K562 (cell line): ENCODE data around the gene UCKL1. TPM values are rescaled to one million over a fixed set of nuclear protein-coding genes. Genes with fewer than 3 reads are reported as not detected.

Experiments
- ATAC-seq: fragments of 200-7000 bp; cut with Tn5 transposase; 3 replicates; pipeline ENCODE4 v1.9.1; 2020; ENCODE audit warnings: moderate library complexity
- BruUV-seq: library from RNA; stranded (reverse); fragments of 400-500 nt; replicated peaks from 2 replicates; lab custom pipeline; 2021; lab: Mats Ljungman, UMichigan
- CTCF ChIA-PET: fragments of 300-600 bp; formaldehyde crosslinking; extraction: SDS; loops from one replicate; lab custom pipeline; 2021; ENCODE audit warnings: low intra/inter-chr PET ratio; lab: Yijun Ruan, JAX
- POLR2A ChIA-PET: fragments of 300-600, 350-650 bp; sonication (Branson Sonifier 250); formaldehyde crosslinking; extraction: SDS; loops from one replicate; lab custom pipeline; 2021; ENCODE audit warnings: antibody characterized with exemption, inconsistent platforms; lab: Yijun Ruan, JAX
- DNase-seq, 4 experiments: peaks; one replicate each; pipeline versions ENCODE4 v3.0.0 to v3.0.0-alpha.2; 2011 to 2018; ENCODE audit warnings: low spot score in 3 of 4, mixed read lengths in 3 of 4; ENCODE audit errors: extremely low read depth in 1 of 4
- FAIRE-seq: peaks from 2 replicates; lab custom pipeline; 2011; peaks lifted over from hg19 to GRCh38; lab: Jason Lieb, UNC
- H2AFZ ChIP-seq: 2 replicates; pipeline ENCODE4 v1.6.0; 2011; ENCODE audit warnings: low read depth, low read length, control low read depth, inconsistent platforms
- H3K27ac ChIP-seq: fragments of 200-600 bp; 3 replicates; pipeline ENCODE4 v1.8.0; 2011; ENCODE audit warnings: low read depth, mild to moderate bottlenecking, control low read depth, inconsistent platforms, low read length, moderate library complexity, mixed read lengths; ENCODE audit errors: extremely low read depth
- H3K27me3 ChIP-seq, 2 experiments: fragments of 300-600 bp in 1 of 2; 2 replicates in 1 of 2; 3 replicates in 1 of 2; pipeline versions ENCODE4 v1.6.0 to v1.8.0; 2011; ENCODE audit warnings: inconsistent platforms in 2 of 2, low read length in 2 of 2, mild to moderate bottlenecking in 1 of 2, mixed read lengths in 1 of 2, moderate library complexity in 1 of 2; ENCODE audit not compliant: control insufficient read depth in 2 of 2, insufficient read depth in 2 of 2
- H3K36me3 ChIP-seq: fragments of 300-600 bp; 3 replicates; pipeline ENCODE4 v1.8.0; 2011; ENCODE audit warnings: mild to moderate bottlenecking, low read length, inconsistent platforms; ENCODE audit not compliant: control insufficient read depth, insufficient read depth
- H3K4me1 ChIP-seq, 2 experiments: fragments of 200-600 bp in 1 of 2; replicated peaks in 1 of 2; 2 replicates in 1 of 2; 3 replicates in 1 of 2; pipeline versions ENCODE4 v1.5.1 to v1.8.0; 2011; ENCODE audit warnings: inconsistent platforms in 2 of 2, low read length in 2 of 2, mild to moderate bottlenecking in 1 of 2, mixed read lengths in 1 of 2, moderate library complexity in 1 of 2; ENCODE audit not compliant: control insufficient read depth in 2 of 2, insufficient read depth in 2 of 2
- H3K4me2 ChIP-seq: 2 replicates; pipeline ENCODE4 v1.6.1; 2011; ENCODE audit warnings: low read length, control low read depth, inconsistent platforms, mixed read lengths; ENCODE audit not compliant: insufficient read depth
- H3K4me3 ChIP-seq: fragments of 200-600 bp; sonication (generic), shearing (Covaris generic); 2 replicates; pipeline ENCODE4 v1.5.1; 2016; ENCODE audit warnings: control low read depth, inconsistent platforms
- H3K79me2 ChIP-seq: fragments of 200-600 bp; 3 replicates; pipeline ENCODE4 v1.8.0; 2011; ENCODE audit warnings: low read length, inconsistent platforms; ENCODE audit not compliant: control insufficient read depth, insufficient read depth
- H3K9ac ChIP-seq, 2 experiments: 2 replicates each; pipeline versions ENCODE4 v1.6.0 to v1.6.1; 2011; ENCODE audit warnings: low read depth in 2 of 2, low read length in 2 of 2, control low read depth in 1 of 2, inconsistent platforms in 1 of 2, mild to moderate bottlenecking in 1 of 2, mixed read lengths in 1 of 2; ENCODE audit not compliant: insufficient read depth in 1 of 2
- H3K9me1 ChIP-seq: one replicate; pipeline ENCODE4 v1.6.0; 2011; ENCODE audit warnings: inconsistent platforms, mild to moderate bottlenecking, low read length, moderate library complexity; ENCODE audit not compliant: control insufficient read depth, insufficient read depth
- H3K9me3 ChIP-seq: replicated peaks from 2 replicates; pipeline ENCODE4 v1.5.1; 2011; ENCODE audit warnings: low read depth, low read length, inconsistent platforms; ENCODE audit not compliant: control insufficient read depth, insufficient read depth
- H4K20me1 ChIP-seq: replicated peaks from 2 replicates; pipeline ENCODE4 v1.6.1; 2011; ENCODE audit warnings: low read length, inconsistent platforms, mixed read lengths; ENCODE audit not compliant: control insufficient read depth, insufficient read depth
- ATF6 ChIP-seq: sonication (generic); formaldehyde crosslinking; IDR thresholded peaks from 2 replicates; pipeline ENCODE4 v1.4.0; 2020; ENCODE audit warnings: mild to moderate bottlenecking, missing genetic modification reagents
- CHD1 ChIP-seq: fragments of 200-600 bp; sonication (generic); IDR thresholded peaks from one replicate; pipeline ENCODE4 v1.6.1; 2012; ENCODE audit warnings: mild to moderate bottlenecking, moderate library complexity, low read length, inconsistent platforms
- E2F4 ChIP-seq: sonication (generic); formaldehyde crosslinking; IDR thresholded peaks from 2 replicates; pipeline ENCODE4 v1.8.0; 2022; ENCODE audit warnings: mild to moderate bottlenecking, low read depth, missing genetic modification reagents
- ESRRA ChIP-seq: fragments of 450-650 bp; IDR thresholded peaks from 2 replicates; pipeline ENCODE4 v1.6.1; 2014; ENCODE audit warnings: low read depth, mild to moderate bottlenecking, moderate library complexity, borderline replicate concordance
- GATAD2A ChIP-seq: fragments of 450-650 bp; IDR thresholded peaks from 2 replicates; pipeline ENCODE4 v1.6.1; 2017
- GTF2B ChIP-seq: IDR thresholded peaks from 2 replicates; pipeline ENCODE4 v1.6.1; 2011; ENCODE audit not compliant: insufficient read length; ENCODE audit errors: extremely low read depth
- LCOR ChIP-seq: sonication (generic); formaldehyde crosslinking; IDR thresholded peaks from 2 replicates; pipeline ENCODE4 v1.8.0; 2022; ENCODE audit warnings: mild to moderate bottlenecking, missing genetic modification reagents
- MCM7 ChIP-seq, 2 experiments: fragments of 450-650 bp; IDR thresholded peaks; 2 replicates each; pipeline ENCODE4 v1.6.1; 2016 to 2018
- NR1H2 ChIP-seq: sonication (generic); formaldehyde crosslinking; IDR thresholded peaks from 2 replicates; pipeline ENCODE4 v1.4.0; 2020; ENCODE audit warnings: mild to moderate bottlenecking, missing genetic modification reagents
- NRF1 ChIP-seq, 2 experiments: fragments of 450-650 bp; IDR thresholded peaks in 1 of 2; conservative IDR thresholded peaks in 1 of 2; 2 replicates each; pipeline ENCODE4 v1.6.1; 2014; ENCODE audit warnings: mild to moderate bottlenecking in 2 of 2
- SMAD3 ChIP-seq: fragments of 450-650 bp; formaldehyde crosslinking; conservative IDR thresholded peaks from 2 replicates; pipeline ENCODE4 v1.4.0; 2020; ENCODE audit warnings: mild to moderate bottlenecking
- SNRNP70 ChIP-seq: fragments of 200-400 bp; formaldehyde crosslinking; optimal IDR thresholded peaks from 2 replicates; pipeline ENCODE3; 2017; ENCODE audit warnings: low read depth, low read length
- SRSF9 ChIP-seq: fragments of 200-400 bp; formaldehyde crosslinking; IDR thresholded peaks from 2 replicates; pipeline ENCODE4 v1.6.1; 2017; ENCODE audit warnings: low read depth, low read length, borderline replicate concordance
- TAL1 ChIP-seq: fragments of 450-650 bp; IDR thresholded peaks from 2 replicates; pipeline ENCODE4 v1.6.1; 2016; ENCODE audit warnings: mild to moderate bottlenecking
- ZBTB12 ChIP-seq: fragments of 250-450 bp; sonication (Bioruptor Pico); IDR thresholded peaks from 2 replicates; pipeline ENCODE4 v1.4.0; 2020
- ZNF23 ChIP-seq: fragments of 250-450 bp; sonication (Bioruptor Pico); IDR thresholded peaks from 2 replicates; pipeline ENCODE4 v1.4.0; 2020; ENCODE audit warnings: mild to moderate bottlenecking
- ZNF253 ChIP-seq: fragments of 250-450 bp; sonication (Bioruptor Pico); conservative IDR thresholded peaks from 2 replicates; pipeline ENCODE4 v1.6.1; 2021; ENCODE audit warnings: mild to moderate bottlenecking
- ZNF449 ChIP-seq: fragments of 250-450 bp; sonication (Bioruptor Pico); IDR thresholded peaks from 2 replicates; pipeline ENCODE4 v1.8.0; 2022; ENCODE audit warnings: moderate library complexity, mild to moderate bottlenecking, inconsistent platforms
- ZZZ3 ChIP-seq: fragments of 450-650 bp; IDR thresholded peaks from 2 replicates; pipeline ENCODE4 v1.6.1; 2016; ENCODE audit warnings: antibody characterized with exemption, mild to moderate bottlenecking, moderate library complexity
- WGBS: fragments of 100-300 bp; shearing (Covaris generic); methylation state at CpG from one replicate; pipeline ENCODE4 v1.1.6; 2016; ENCODE audit warnings: low coverage, mixed read lengths; ENCODE audit not compliant: insufficient coverage; ENCODE audit errors: missing lambda C conversion rate; 5-methylcytosine and 5-hydroxymethylcytosine counted together
- in situ Hi-C: fragments of 300-500 bp; cut with MboI; formaldehyde crosslinking; loops from 4 replicates; pipeline ENCODE4 v1.15.0; 2018; ENCODE audit warnings: inconsistent platforms, mixed read lengths
- intact Hi-C: fragments of 100-400 bp; cut with micrococcal nuclease; formaldehyde crosslinking; loops from 2 replicates; pipeline ENCODE4 v1.14.2; 2022
- polyA plus RNA-seq, 8 experiments: library from polyadenylated mRNA; depleted of rRNA in 4 of 8; stranded (reverse) in 5 of 8; unstranded in 3 of 8; fragments of >200 nt; fragmentation: Nextera tagmentation in 2 of 8; fragmentation: Illumina TruSeq in 1 of 8; extraction: Ambion mirVana in 2 of 8; extraction: Trizol in 1 of 8; gene quantifications; 2 replicates each; pipeline versions ENCODE4 v1.2.1 to v1.2.3, GENCODE V29; 2011 to 2014; ENCODE audit warnings: inconsistent platforms in 1 of 8, missing spikeins in 1 of 8
- total RNA-seq, 7 experiments: library from RNA; depleted of rRNA in 6 of 7; stranded (reverse); fragments of >200 nt in 6 of 7; fragmentation: Illumina TruSeq in 2 of 7; extraction: Trizol in 2 of 7; gene quantifications; 2 replicates each; pipeline versions ENCODE4 v1.2.1 to v1.2.3, GENCODE V29; 2011 to 2021; ENCODE audit warnings: low replicate concordance in 1 of 7

Gene UCKL1
- total and polyA plus RNA-seq, 9 of the 15 experiments (the other 6 are each of a cell fraction or from before 2014, with no cell fraction given) = 3.1 to 52.8 (median 24.2) TPM

- Histone ChIP-seq H3K79me2 (no peaks in the 10 kb centered on the region), H3K9me3 (no peaks in the 10 kb centered on the region), H3K4me2 (no peak overlapping the region), H4K20me1 (no peaks in the 10 kb centered on the region), H3K4me3 (no peak overlapping the region), H3K4me1 (no peaks in the 10 kb centered on the region), H3K27ac (no peak overlapping the region), H3K9ac (no peak overlapping the region; a peak in 1 of 4 replicates), H3K27me3 (no peaks in the 10 kb centered on the region), H3K36me3 (peaks cover 71% of the 10 kb centered on the region), H3K9me1 (no peaks in the 10 kb centered on the region), H2AFZ (no peak overlapping the region)
- no TSS peak for BruUV-seq
- ATAC-seq (no peak), DNase-seq (no peak), FAIRE-seq (no peak)
- intact Hi-C loops (no loop called here), in situ Hi-C loops (no loop called here)
- POLR2A ChIA-PET = interaction anchor here (0.6 to 1.4 kb wide), 4 partner anchors 9 to 632 kb away, joined by 3 read pairs; no protein-coding TSS in a partner anchor
- TF ChIP-seq SNRNP70 = no peak
- no peak for TF ChIP-seq ZBTB12 (CRISPR knock-in tag)
- no peak for TF ChIP-seq ESRRA
- TF ChIP-seq GTF2B = no peak
- no peak for TF ChIP-seq ZNF449 (CRISPR knock-in tag)
- no peak for TF ChIP-seq ZNF253 (CRISPR knock-in tag)
- no peak for TF ChIP-seq E2F4 (CRISPR knock-in tag)
- TF ChIP-seq NRF1 (conservative IDR thresholded peaks at IDR 0.05 in 1 of 2, IDR thresholded peaks at IDR 0.05 in 1 of 2) = no peak
- no peak for TF ChIP-seq LCOR (CRISPR knock-in tag)
- TF ChIP-seq CHD1 = no peak
- TF ChIP-seq ZNF23 (CRISPR knock-in tag) = no peak
- no peak for TF ChIP-seq NR1H2 (CRISPR knock-in tag)
- TF ChIP-seq ATF6 (CRISPR knock-in tag) = no peak
- TF ChIP-seq ZZZ3 = no peak
- no peak for TF ChIP-seq MCM7 (IDR thresholded peaks at IDR 0.05)
- TF ChIP-seq TAL1 = no peak
- TF ChIP-seq SRSF9 = no peak
- TF ChIP-seq GATAD2A = no peak
- TF ChIP-seq SMAD3 (CRISPR knock-in tag) = no peak
- 92% methylated on average over 11 of the region's 11 CpGs for WGBS
- CTCF ChIA-PET = no interaction called here
Observed at GRCh38 chr20:64001607-64002011, 45.4 kb upstream of the UCKL1 start.
